Activated CD8-positive, alpha-beta T cell treated with anti-CD3 and anti-CD28 coated beads for 36 hours (primary cell): ENCODE measurements around the gene MAPKAPK5. TPM values are rescaled to one million over a fixed set of nuclear protein-coding genes. Genes with fewer than 3 reads are reported as not detected.

Source experiments
- ATAC-seq: fragments of 200-7000 bp; cut with Tn5 transposase; one replicate; pipeline ENCODE4 v1.10.0; 2021; ENCODE audit warnings: mild to moderate bottlenecking, moderate library complexity
- CTCF ChIA-PET: fragments of 350-600 bp; sonication (Branson Sonifier 250); formaldehyde crosslinking; loops from one replicate; lab custom pipeline; 2021; ENCODE audit warnings: antibody characterized with exemption; lab: Charles Lee
- POLR2A ChIA-PET: fragments of 350-600 bp; sonication (Branson Sonifier 250); formaldehyde crosslinking; loops from one replicate; lab custom pipeline; 2021; ENCODE audit warnings: antibody characterized with exemption; lab: Charles Lee
- DNase-seq: peaks from one replicate; pipeline ENCODE4 v3.0.0-alpha.2; 2020
- H3K27ac Mint-ChIP-seq: one replicate; pipeline ENCODE4 v1.8.0; 2021; ENCODE audit warnings: mild to moderate bottlenecking, mixed read lengths
- H3K27me3 Mint-ChIP-seq: one replicate; pipeline ENCODE4 v1.8.0; 2021; ENCODE audit warnings: mixed read lengths
- H3K36me3 Mint-ChIP-seq: one replicate; pipeline ENCODE4 v1.8.0; 2021; ENCODE audit warnings: low read depth, mixed read lengths
- H3K4me1 Mint-ChIP-seq: one replicate; pipeline ENCODE4 v1.8.0; 2021; ENCODE audit warnings: low read depth, mixed read lengths
- H3K4me3 Mint-ChIP-seq: one replicate; pipeline ENCODE4 v1.8.0; 2021; ENCODE audit warnings: mild to moderate bottlenecking, moderate library complexity, mixed read lengths
- H3K9me3 Mint-ChIP-seq: one replicate; pipeline ENCODE4 v1.8.0; 2021; ENCODE audit warnings: mixed read lengths
- intact Hi-C: fragments of 100-400 bp; cut with micrococcal nuclease; formaldehyde crosslinking; loops from one replicate; pipeline ENCODE4 v1.10.0; 2022
- total RNA-seq, 2 experiments: library from RNA; stranded (reverse); gene quantifications; one replicate each; pipeline ENCODE4 v1.2.3, GENCODE V29; 2021
- TF ChIP-seq, protein P1 (sequence below): fragments of 200-600 bp; IDR thresholded peaks from one replicate; pipeline ENCODE4 v1.8.0; 2022; ENCODE audit warnings: antibody characterized with exemption, mild to moderate bottlenecking

Gene MAPKAPK5
- total RNA-seq, 2 experiments from 2014 or later, result 54.3 to 64.2 TPM

DNA sequence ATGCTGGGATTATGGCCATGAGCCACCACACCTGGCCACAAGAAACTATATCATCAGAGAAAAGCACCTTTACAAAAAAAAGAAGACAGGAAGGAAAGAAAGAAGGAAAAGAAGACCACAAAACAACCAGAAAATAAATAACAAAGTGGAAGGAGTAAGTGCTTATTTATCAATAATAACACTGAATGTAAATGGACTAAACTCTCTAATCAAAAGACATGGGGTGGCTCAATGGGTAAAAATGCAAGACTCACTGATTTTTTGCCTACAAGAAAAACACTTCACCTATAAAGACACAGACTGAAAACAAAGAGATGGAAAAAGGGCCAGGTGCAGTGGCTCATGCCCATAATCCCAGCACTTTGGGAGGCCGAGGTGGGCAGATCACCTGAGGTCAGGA lies 65.7 kb downstream of the MAPKAPK5 start:
- ChIA-PET CTCF (no interaction called here), POLR2A (no interaction called here)
- Mint-ChIP-seq H3K36me3 (peaks cover 28% of the 10 kb centered on the region), H3K9me3 (peaks cover 13% of the 10 kb centered on the region), H3K27me3 (no peaks in the 10 kb centered on the region), H3K27ac (no peak overlapping the region), H3K4me3 (no peak overlapping the region), H3K4me1 (no peaks in the 10 kb centered on the region)
- intact Hi-C loops, result no loop called here
- DNase-seq, result no peak
- TF ChIP-seq, protein P1, sequence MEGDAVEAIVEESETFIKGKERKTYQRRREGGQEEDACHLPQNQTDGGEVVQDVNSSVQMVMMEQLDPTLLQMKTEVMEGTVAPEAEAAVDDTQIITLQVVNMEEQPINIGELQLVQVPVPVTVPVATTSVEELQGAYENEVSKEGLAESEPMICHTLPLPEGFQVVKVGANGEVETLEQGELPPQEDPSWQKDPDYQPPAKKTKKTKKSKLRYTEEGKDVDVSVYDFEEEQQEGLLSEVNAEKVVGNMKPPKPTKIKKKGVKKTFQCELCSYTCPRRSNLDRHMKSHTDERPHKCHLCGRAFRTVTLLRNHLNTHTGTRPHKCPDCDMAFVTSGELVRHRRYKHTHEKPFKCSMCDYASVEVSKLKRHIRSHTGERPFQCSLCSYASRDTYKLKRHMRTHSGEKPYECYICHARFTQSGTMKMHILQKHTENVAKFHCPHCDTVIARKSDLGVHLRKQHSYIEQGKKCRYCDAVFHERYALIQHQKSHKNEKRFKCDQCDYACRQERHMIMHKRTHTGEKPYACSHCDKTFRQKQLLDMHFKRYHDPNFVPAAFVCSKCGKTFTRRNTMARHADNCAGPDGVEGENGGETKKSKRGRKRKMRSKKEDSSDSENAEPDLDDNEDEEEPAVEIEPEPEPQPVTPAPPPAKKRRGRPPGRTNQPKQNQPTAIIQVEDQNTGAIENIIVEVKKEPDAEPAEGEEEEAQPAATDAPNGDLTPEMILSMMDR, result no peak
- no peak for ATAC-seq

DNA sequence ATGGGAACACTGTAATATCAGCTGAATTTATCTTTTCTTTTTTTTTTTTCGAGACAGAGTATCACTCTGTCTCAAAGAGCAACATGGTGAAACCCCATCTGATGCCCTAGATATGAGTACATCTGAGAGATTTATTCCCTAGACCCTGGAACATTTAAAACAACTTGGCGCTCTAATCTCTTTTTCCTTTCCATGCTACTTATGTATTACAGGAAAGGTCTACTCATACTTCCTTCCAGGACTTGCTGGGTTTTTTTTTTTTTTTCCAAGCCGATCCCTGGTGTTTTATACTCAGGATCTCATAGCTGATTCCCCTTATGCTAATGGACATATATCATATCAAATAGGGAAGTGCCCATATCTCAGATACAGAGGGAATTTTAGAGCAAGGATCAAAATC lies 83.1 kb downstream of the MAPKAPK5 start:
- TF ChIP-seq, protein P1, result no peak
- no peak overlapping the region for H3K27ac Mint-ChIP-seq
- no peak for DNase-seq
- H3K9me3 Mint-ChIP-seq, result no peaks in the 10 kb centered on the region
- no peaks in the 10 kb centered on the region for H3K27me3 Mint-ChIP-seq
- no peaks in the 10 kb centered on the region for H3K36me3 Mint-ChIP-seq
- POLR2A ChIA-PET, result no interaction called here
- intact Hi-C loops, result no loop called here
- no peak for ATAC-seq
- H3K4me1 Mint-ChIP-seq, result no peaks in the 10 kb centered on the region
- H3K4me3 Mint-ChIP-seq, result no peak overlapping the region
- CTCF ChIA-PET, result no interaction called here

DNA sequence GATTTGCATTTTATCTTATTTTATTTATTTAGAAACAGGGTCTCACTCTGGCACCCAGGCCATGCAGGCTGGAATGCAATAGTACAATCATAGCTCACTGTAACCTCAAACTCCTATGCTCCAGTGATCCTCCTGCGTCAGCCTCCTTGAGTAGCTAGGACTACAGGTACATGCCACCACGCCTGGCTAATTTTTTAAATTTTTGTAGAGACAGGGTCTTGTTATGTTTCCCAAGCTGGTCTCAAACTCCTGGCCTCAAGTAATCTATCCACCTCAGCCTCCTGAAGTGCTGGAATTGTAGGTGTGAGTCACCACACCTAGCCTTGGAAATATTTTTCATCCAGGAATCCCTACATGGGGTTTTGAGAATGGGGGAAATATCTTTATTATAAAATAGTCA lies 84.6 kb downstream of the MAPKAPK5 start:
- TF ChIP-seq, protein P1, result no peak
- Mint-ChIP-seq H3K27me3 (no peaks in the 10 kb centered on the region), H3K4me3 (no peak overlapping the region), H3K27ac (no peak overlapping the region), H3K36me3 (no peaks in the 10 kb centered on the region), H3K9me3 (no peaks in the 10 kb centered on the region), H3K4me1 (no peaks in the 10 kb centered on the region)
- CTCF ChIA-PET, result no interaction called here
- intact Hi-C loops, result no loop called here
- POLR2A ChIA-PET, result interaction anchor here (0.9 kb wide), 1 partner anchor 492 kb away, joined by 3 read pairs; the partner anchor contains the start of gene PTPN11
- DNase-seq, result no peak
- no peak for ATAC-seq

DNA sequence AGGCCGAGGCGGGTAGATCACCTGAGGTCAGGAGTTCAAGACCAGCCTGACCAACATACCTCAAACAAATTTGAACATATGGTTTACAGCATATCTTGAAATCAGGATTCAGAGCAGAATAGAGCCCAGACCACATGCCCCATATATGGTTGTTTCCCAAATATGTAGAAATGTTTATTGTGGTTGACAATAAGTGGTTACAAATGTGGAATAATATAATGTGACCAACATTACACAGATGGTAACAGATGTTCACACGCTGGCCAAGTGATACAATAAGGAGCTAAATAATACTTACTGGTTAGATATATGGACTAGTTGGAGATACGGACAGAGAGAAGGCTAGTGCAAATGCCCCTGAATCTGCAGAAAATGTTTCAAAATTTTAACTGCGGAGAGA lies 85.3 kb downstream of the MAPKAPK5 start:
- ChIA-PET POLR2A (interaction anchor here (0.9 kb wide), 1 partner anchor 491 kb away, joined by 3 read pairs; the partner anchor contains the start of gene PTPN11), CTCF (no interaction called here)
- no peak overlapping the region for H3K27ac Mint-ChIP-seq
- DNase-seq (no peak), ATAC-seq (no peak)
- H3K4me3 Mint-ChIP-seq, result no peak overlapping the region
- H3K27me3 Mint-ChIP-seq, result no peaks in the 10 kb centered on the region
- intact Hi-C loops, result no loop called here
- H3K9me3 Mint-ChIP-seq, result no peaks in the 10 kb centered on the region
- TF ChIP-seq, protein P1, result no peak
- H3K4me1 Mint-ChIP-seq, result no peaks in the 10 kb centered on the region
- H3K36me3 Mint-ChIP-seq, result no peaks in the 10 kb centered on the region

DNA sequence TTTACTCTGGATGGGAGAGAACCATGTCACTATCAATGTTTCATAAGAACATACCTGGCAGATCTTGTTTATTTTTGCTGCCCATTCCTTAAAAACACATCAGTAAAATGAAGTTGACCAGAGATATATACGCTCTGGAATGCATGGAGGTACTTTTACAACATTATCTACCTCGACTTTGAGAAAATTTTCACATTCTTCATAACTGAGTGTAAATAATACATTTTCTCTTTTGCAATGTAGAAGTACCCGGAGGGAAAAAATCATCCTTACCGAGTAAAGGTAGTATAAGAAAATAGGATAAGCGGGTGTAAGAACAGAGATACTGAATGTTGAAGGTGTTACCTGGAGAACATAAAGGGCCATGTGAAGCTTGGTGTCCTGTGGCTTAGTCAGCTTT lies 90.2 kb downstream of the MAPKAPK5 start:
- H3K4me3 Mint-ChIP-seq, result no peak overlapping the region
- H3K9me3 Mint-ChIP-seq, result no peaks in the 10 kb centered on the region
- H3K27ac Mint-ChIP-seq, result no peak overlapping the region
- H3K4me1 Mint-ChIP-seq, result no peaks in the 10 kb centered on the region
- TF ChIP-seq, protein P1, result no peak
- no peak for DNase-seq
- no peaks in the 10 kb centered on the region for H3K36me3 Mint-ChIP-seq
- intact Hi-C loops, result no loop called here
- CTCF ChIA-PET, result interaction anchor here (1.3 kb wide), 1 partner anchor 155 kb away, joined by 3 read pairs; no protein-coding TSS in a partner anchor
- no peak for ATAC-seq
- H3K27me3 Mint-ChIP-seq, result no peaks in the 10 kb centered on the region
- POLR2A ChIA-PET, result no interaction called here
